Fibroblast of pulmonary artery (primary cell): ENCODE results near the gene AHR.
A peak's percentile ranks its signal among the peaks of the same experiment; 100 is the strongest.

Experiments
- DNase-seq: peaks from one replicate; pipeline ENCODE4 v3.0.0-alpha.2; 2010; ENCODE audit warnings: low read depth
- H3K4me3 ChIP-seq: replicated peaks from 2 replicates; pipeline ENCODE4 v1.5.1; 2011; ENCODE audit warnings: low read depth, mild to moderate bottlenecking, control low read depth, low read length, moderate library complexity
- CTCF ChIP-seq: IDR thresholded peaks from 2 replicates; pipeline ENCODE4 v1.5.1; 2011; ENCODE audit warnings: mild to moderate bottlenecking, control low read depth, low read length, inconsistent platforms; ENCODE audit errors: missing control alignments

Gene AHR

GRCh38 chr7:17274551-17275245 lies 23.8 kb upstream of the AHR start:
- peak; percentile 78 for DNase-seq
- H3K4me3 ChIP-seq = no peak overlapping the region
- no peak for TF ChIP-seq CTCF

GRCh38 chr7:17275749-17276671 lies 22.4 kb upstream of the AHR start:
- DNase-seq = peak; percentile 96
- no peak overlapping the region for H3K4me3 ChIP-seq
- no peak for TF ChIP-seq CTCF

- no peak for TF ChIP-seq CTCF
- DNase-seq = no peak
- no peak overlapping the region for H3K4me3 ChIP-seq
These were observed 19.4 kb upstream of the AHR start for GRCh38 chr7:17279061-17279460.

GRCh38 chr7:17289074-17289645 lies 9.3 kb upstream of the AHR start:
- no peak for TF ChIP-seq CTCF
- peak; percentile 80 for DNase-seq
- no peak overlapping the region for H3K4me3 ChIP-seq

- TF ChIP-seq CTCF = no peak
- DNase-seq = no peak
- no peak overlapping the region for H3K4me3 ChIP-seq
These were observed 5.6 kb upstream of the AHR start for GRCh38 chr7:17292843-17293242.

- no peak for DNase-seq
- no peak for TF ChIP-seq CTCF
- no peak overlapping the region for H3K4me3 ChIP-seq
These were observed 5.0 kb upstream of the AHR start for GRCh38 chr7:17293481-17293880.
